NCI-H2171 treated with DMSO at 0.1 percent for 48 hours (cell line): ENCODE results near the gene NFATC4.
"Not testable (repeated sequence)": the region's sequence is repeated elsewhere in the genome, so short reads cannot be mapped to it uniquely, and the experiment has no call there.

Experiments used
- DNase-seq: peaks from one replicate; lab custom pipeline; 2025; lab: John Stamatoyannopoulos, UW

The NFATC4 gene

GRCh38 chr14:24368212-24368561 lies 203 bp downstream of the NFATC4 start:
- DNase-seq, result no peak

GRCh38 chr14:24368562-24369252 lies 723 bp downstream of the NFATC4 start:
- DNase-seq, result peak; percentile 89

- no peak for DNase-seq
These were observed 1.5 kb downstream of the NFATC4 start for GRCh38 chr14:24369463-24369862.

GRCh38 chr14:24369907-24370687 lies 2.1 kb downstream of the NFATC4 start:
- no peak for DNase-seq

GRCh38 chr14:24370748-24371147 lies 2.8 kb downstream of the NFATC4 start:
- DNase-seq, result peak; percentile 15

GRCh38 chr14:24371605-24372004 lies 3.6 kb downstream of the NFATC4 start:
- DNase-seq, result not testable (repeated sequence)

- peak; percentile 39 for DNase-seq
These were observed 4.9 kb downstream of the NFATC4 start for GRCh38 chr14:24372701-24373416.

GRCh38 chr14:24376448-24377070 lies 8.6 kb downstream of the NFATC4 start:
- DNase-seq, result no peak

GRCh38 chr14:24377126-24377525 lies 9.1 kb downstream of the NFATC4 start:
- DNase-seq, result no peak

GRCh38 chr14:24377657-24378056 lies 9.7 kb downstream of the NFATC4 start:
- no peak for DNase-seq

GRCh38 chr14:24378327-24378726 lies 10.3 kb downstream of the NFATC4 start:
- no peak for DNase-seq

- no peak for DNase-seq
These were observed 11.3 kb downstream of the NFATC4 start for GRCh38 chr14:24378981-24379906.

- DNase-seq, result no peak
These were observed 12.1 kb downstream of the NFATC4 start for GRCh38 chr14:24379907-24380730.

- peak; percentile 93 for DNase-seq
These were observed 13.5 kb downstream of the NFATC4 start for GRCh38 chr14:24381363-24382063.

- no peak for DNase-seq
These were observed 14.0 kb downstream of the NFATC4 start for GRCh38 chr14:24382064-24382371.

GRCh38 chr14:24384169-24384568 lies 16.2 kb downstream of the NFATC4 start:
- no peak for DNase-seq

GRCh38 chr14:24385524-24385923 lies 17.5 kb downstream of the NFATC4 start:
- no peak for DNase-seq

GRCh38 chr14:24387009-24387345 lies 19.0 kb downstream of the NFATC4 start:
- no peak for DNase-seq

- DNase-seq, result not testable (repeated sequence)
These were observed 19.6 kb downstream of the NFATC4 start for GRCh38 chr14:24387579-24387978.
